K562 (cell line): ENCODE data around the gene UNC13A. TPM values are rescaled to one million over a fixed set of nuclear protein-coding genes. Genes with fewer than 3 reads are reported as not detected.

ENCODE experiments used
- ATF7 ChIP-seq: fragments of 450-650 bp; IDR thresholded peaks from 2 replicates; pipeline ENCODE4 v1.7.1; 2014; ENCODE audit warnings: mild to moderate bottlenecking, moderate library complexity
- CBX3 ChIP-seq, 2 experiments: IDR thresholded peaks; 1 replicate in 1 of 2; 2 replicates in 1 of 2; pipeline ENCODE4 v1.6.1; 2012; ENCODE audit warnings: inconsistent platforms in 2 of 2, low read length in 2 of 2, borderline replicate concordance in 1 of 2, control low read depth in 1 of 2
- KAT7 ChIP-seq: sonication (generic); formaldehyde crosslinking; IDR thresholded peaks from 2 replicates; pipeline ENCODE4 v1.8.0; 2022; ENCODE audit warnings: missing genetic modification reagents, mild to moderate bottlenecking, borderline replicate concordance
- KDM1A ChIP-seq, 2 experiments: fragments of 450-650 bp; IDR thresholded peaks; 2 replicates each; pipeline ENCODE4 v1.6.1; 2016; ENCODE audit warnings: mild to moderate bottlenecking in 2 of 2
- LEF1 ChIP-seq: fragments of 450-650 bp; IDR thresholded peaks from 2 replicates; pipeline ENCODE4 v1.6.1; 2016; ENCODE audit warnings: mild to moderate bottlenecking
- MTA3 ChIP-seq: fragments of 450-650 bp; formaldehyde crosslinking; IDR thresholded peaks from 2 replicates; pipeline ENCODE4 v1.6.1; 2017; ENCODE audit warnings: mild to moderate bottlenecking, borderline replicate concordance
- RBM25 ChIP-seq: fragments of 200-400 bp; formaldehyde crosslinking; IDR thresholded peaks from 2 replicates; pipeline ENCODE4 v1.6.1; 2018; ENCODE audit warnings: low read length, low read depth, moderate library complexity; ENCODE audit not compliant: severe bottlenecking
- SMAD1 ChIP-seq: fragments of 150-350 bp; IDR thresholded peaks from 2 replicates; pipeline ENCODE4 v1.6.1; 2014; ENCODE audit warnings: low read length, low read depth; ENCODE audit not compliant: partially characterized antibody
- SMARCB1 ChIP-seq: IDR thresholded peaks from 2 replicates; pipeline ENCODE4 v1.6.1; 2011; ENCODE audit warnings: improper control_type of control experiment, low read depth; ENCODE audit not compliant: insufficient read length
- SREBF2 ChIP-seq: sonication (generic); formaldehyde crosslinking; IDR thresholded peaks from 2 replicates; pipeline ENCODE4 v1.4.0; 2020; ENCODE audit warnings: mild to moderate bottlenecking, missing genetic modification reagents
- ZNF140 ChIP-seq: fragments of 250-450 bp; sonication (Bioruptor Pico); IDR thresholded peaks from 2 replicates; pipeline ENCODE4 v1.8.0; 2021; ENCODE audit warnings: moderate library complexity, mild to moderate bottlenecking, inconsistent platforms
- ZNF41 ChIP-seq: fragments of 250-450 bp; sonication (Bioruptor Pico); conservative IDR thresholded peaks from 2 replicates; pipeline ENCODE4 v1.4.0; 2020; ENCODE audit warnings: mild to moderate bottlenecking
- polyA plus RNA-seq, 8 experiments: library from polyadenylated mRNA; depleted of rRNA in 4 of 8; stranded (reverse) in 5 of 8; unstranded in 3 of 8; fragments of >200 nt; fragmentation: Nextera tagmentation in 2 of 8; fragmentation: Illumina TruSeq in 1 of 8; extraction: Ambion mirVana in 2 of 8; extraction: Trizol in 1 of 8; gene quantifications; 2 replicates each; pipeline versions ENCODE4 v1.2.1 to v1.2.3, GENCODE V29; 2011 to 2014; ENCODE audit warnings: inconsistent platforms in 1 of 8, missing spikeins in 1 of 8
- total RNA-seq, 7 experiments: library from RNA; depleted of rRNA in 6 of 7; stranded (reverse); fragments of >200 nt in 6 of 7; fragmentation: Illumina TruSeq in 2 of 7; extraction: Trizol in 2 of 7; gene quantifications; 2 replicates each; pipeline versions ENCODE4 v1.2.1 to v1.2.3, GENCODE V29; 2011 to 2021; ENCODE audit warnings: low replicate concordance in 1 of 7
- TF ChIP-seq, protein P1 (sequence below): sonication (generic); formaldehyde crosslinking; IDR thresholded peaks from 2 replicates; pipeline ENCODE4 v1.8.1; 2023; ENCODE audit warnings: mild to moderate bottlenecking, missing genetic modification reagents
- TF ChIP-seq, protein P2 (sequence below): fragments of 450-650 bp; IDR thresholded peaks from 2 replicates; pipeline ENCODE4 v1.6.1; 2017; ENCODE audit warnings: antibody characterized with exemption
- TF ChIP-seq, protein P3 (sequence below), 2 experiments: IDR thresholded peaks; 2 replicates each; pipeline ENCODE4 v1.6.1; 2011; ENCODE audit warnings: borderline replicate concordance in 1 of 2, control low read depth in 1 of 2, low read depth in 1 of 2, low read length in 1 of 2, mild to moderate bottlenecking in 1 of 2, mixed read lengths in 1 of 2, moderate library complexity in 1 of 2; ENCODE audit not compliant: insufficient read depth in 1 of 2, insufficient read length in 1 of 2, poor library complexity in 1 of 2, severe bottlenecking in 1 of 2; ENCODE audit errors: extremely low read depth in 1 of 2
- TF ChIP-seq, protein P4 (sequence below): fragments of 250-450 bp; sonication (Bioruptor Pico); IDR thresholded peaks from 2 replicates; pipeline ENCODE4 v1.5.0; 2022; ENCODE audit warnings: mild to moderate bottlenecking
- TF ChIP-seq, protein P5 (sequence below): fragments of 450-650 bp; formaldehyde crosslinking; IDR thresholded peaks from 2 replicates; pipeline ENCODE4 v1.4.0; 2020; ENCODE audit warnings: mild to moderate bottlenecking, mixed read lengths

Gene UNC13A
- total and polyA plus RNA-seq, 9 of the 15 experiments (the other 6 are each of a cell fraction or from before 2014, with no cell fraction given), result 0.03 to 1.0 (median 0.25) TPM

DNA sequence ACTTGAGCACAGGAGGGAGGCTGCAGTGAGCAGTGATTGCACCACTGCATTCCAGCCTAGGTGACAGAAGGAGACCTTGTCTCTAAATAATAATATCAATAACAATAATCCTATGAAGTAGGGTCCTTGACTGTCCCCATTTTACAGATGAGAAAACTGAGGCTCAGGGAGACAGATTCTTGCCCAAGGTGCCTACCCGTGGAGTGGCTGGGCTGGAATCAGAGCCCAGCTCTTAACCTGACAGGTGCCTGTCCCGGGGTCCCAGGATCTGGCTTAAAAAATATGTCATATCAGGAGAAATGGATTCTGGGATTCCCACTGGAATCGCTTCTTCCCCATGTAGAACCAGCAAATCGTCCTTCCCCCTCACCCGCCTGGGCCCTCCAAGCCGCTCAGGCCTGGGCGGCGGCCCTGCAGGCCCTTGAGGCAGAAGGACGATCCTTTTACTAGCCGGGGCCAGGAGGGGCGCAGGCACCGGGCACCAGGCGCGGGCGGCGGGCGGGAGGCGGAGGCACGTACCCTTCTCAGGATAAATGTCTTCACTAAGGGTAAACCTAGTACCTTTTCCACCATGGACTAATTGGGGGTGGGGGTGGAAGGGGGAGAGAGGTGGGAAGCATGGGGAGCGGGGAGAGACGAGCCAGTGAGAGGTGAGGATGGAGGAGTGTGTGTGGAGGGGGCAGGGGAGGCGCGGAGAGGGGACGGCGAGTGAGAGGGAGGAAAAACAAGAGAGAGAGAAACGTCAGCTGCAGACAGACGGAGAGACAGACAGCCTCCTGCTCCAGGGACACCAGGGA, 72.1 kb downstream of the UNC13A start (continued):
- TF ChIP-seq, protein P1, sequence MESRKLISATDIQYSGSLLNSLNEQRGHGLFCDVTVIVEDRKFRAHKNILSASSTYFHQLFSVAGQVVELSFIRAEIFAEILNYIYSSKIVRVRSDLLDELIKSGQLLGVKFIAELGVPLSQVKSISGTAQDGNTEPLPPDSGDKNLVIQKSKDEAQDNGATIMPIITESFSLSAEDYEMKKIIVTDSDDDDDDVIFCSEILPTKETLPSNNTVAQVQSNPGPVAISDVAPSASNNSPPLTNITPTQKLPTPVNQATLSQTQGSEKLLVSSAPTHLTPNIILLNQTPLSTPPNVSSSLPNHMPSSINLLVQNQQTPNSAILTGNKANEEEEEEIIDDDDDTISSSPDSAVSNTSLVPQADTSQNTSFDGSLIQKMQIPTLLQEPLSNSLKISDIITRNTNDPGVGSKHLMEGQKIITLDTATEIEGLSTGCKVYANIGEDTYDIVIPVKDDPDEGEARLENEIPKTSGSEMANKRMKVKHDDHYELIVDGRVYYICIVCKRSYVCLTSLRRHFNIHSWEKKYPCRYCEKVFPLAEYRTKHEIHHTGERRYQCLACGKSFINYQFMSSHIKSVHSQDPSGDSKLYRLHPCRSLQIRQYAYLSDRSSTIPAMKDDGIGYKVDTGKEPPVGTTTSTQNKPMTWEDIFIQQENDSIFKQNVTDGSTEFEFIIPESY (CRISPR knock-in tag), result peak; percentile 35; the same call in 1 of the 2 replicates
- TF ChIP-seq, protein P2, sequence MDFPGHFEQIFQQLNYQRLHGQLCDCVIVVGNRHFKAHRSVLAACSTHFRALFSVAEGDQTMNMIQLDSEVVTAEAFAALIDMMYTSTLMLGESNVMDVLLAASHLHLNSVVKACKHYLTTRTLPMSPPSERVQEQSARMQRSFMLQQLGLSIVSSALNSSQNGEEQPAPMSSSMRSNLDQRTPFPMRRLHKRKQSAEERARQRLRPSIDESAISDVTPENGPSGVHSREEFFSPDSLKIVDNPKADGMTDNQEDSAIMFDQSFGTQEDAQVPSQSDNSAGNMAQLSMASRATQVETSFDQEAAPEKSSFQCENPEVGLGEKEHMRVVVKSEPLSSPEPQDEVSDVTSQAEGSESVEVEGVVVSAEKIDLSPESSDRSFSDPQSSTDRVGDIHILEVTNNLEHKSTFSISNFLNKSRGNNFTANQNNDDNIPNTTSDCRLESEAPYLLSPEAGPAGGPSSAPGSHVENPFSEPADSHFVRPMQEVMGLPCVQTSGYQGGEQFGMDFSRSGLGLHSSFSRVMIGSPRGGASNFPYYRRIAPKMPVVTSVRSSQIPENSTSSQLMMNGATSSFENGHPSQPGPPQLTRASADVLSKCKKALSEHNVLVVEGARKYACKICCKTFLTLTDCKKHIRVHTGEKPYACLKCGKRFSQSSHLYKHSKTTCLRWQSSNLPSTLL, result no peak
- TF ChIP-seq KDM1A (IDR thresholded peaks at IDR 0.05) (peak; percentile 86 to 92), LEF1 (no peak), ZNF41 (no peak), ZNF140 (no peak), SMAD1 (no peak), RBM25 (peak; percentile 94), MTA3 (no peak), ATF7 (no peak), CBX3 (IDR thresholded peaks at IDR 0.05; ENCODE audit: borderline replicate concordance in 1 of 2, low read length in 2 of 2) (peak in 1 of 2 experiments; percentile 48; a peak in 1 of 3 replicates), KAT7 (CRISPR knock-in tag) (peak; percentile 45; the same call in 1 of the 2 replicates), SMARCB1 (no peak), SREBF2 (CRISPR knock-in tag) (no peak)
- TF ChIP-seq, protein P3, sequence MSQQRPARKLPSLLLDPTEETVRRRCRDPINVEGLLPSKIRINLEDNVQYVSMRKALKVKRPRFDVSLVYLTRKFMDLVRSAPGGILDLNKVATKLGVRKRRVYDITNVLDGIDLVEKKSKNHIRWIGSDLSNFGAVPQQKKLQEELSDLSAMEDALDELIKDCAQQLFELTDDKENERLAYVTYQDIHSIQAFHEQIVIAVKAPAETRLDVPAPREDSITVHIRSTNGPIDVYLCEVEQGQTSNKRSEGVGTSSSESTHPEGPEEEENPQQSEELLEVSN (IDR thresholded peaks at IDR 0.05; ENCODE audit: borderline replicate concordance in 1 of 2, extremely low read depth in 1 of 2, insufficient read depth in 1 of 2, insufficient read length in 1 of 2, low read depth in 1 of 2, low read length in 1 of 2, poor library complexity in 1 of 2, severe bottlenecking in 1 of 2), result peak in 1 of 2 experiments; percentile 3
- TF ChIP-seq, protein P4, sequence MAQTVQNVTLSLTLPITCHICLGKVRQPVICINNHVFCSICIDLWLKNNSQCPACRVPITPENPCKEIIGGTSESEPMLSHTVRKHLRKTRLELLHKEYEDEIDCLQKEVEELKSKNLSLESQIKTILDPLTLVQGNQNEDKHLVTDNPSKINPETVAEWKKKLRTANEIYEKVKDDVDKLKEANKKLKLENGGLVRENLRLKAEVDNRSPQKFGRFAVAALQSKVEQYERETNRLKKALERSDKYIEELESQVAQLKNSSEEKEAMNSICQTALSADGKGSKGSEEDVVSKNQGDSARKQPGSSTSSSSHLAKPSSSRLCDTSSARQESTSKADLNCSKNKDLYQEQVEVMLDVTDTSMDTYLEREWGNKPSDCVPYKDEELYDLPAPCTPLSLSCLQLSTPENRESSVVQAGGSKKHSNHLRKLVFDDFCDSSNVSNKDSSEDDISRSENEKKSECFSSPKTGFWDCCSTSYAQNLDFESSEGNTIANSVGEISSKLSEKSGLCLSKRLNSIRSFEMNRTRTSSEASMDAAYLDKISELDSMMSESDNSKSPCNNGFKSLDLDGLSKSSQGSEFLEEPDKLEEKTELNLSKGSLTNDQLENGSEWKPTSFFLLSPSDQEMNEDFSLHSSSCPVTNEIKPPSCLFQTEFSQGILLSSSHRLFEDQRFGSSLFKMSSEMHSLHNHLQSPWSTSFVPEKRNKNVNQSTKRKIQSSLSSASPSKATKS (CRISPR knock-in tag), result no peak
- TF ChIP-seq, protein P5, sequence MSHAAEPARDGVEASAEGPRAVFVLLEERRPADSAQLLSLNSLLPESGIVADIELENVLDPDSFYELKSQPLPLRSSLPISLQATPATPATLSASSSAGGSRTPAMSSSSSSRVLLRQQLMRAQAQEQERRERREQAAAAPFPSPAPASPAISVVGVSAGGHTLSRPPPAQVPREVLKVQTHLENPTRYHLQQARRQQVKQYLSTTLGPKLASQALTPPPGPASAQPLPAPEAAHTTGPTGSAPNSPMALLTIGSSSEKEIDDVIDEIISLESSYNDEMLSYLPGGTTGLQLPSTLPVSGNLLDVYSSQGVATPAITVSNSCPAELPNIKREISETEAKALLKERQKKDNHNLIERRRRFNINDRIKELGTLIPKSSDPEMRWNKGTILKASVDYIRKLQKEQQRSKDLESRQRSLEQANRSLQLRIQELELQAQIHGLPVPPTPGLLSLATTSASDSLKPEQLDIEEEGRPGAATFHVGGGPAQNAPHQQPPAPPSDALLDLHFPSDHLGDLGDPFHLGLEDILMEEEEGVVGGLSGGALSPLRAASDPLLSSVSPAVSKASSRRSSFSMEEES (CRISPR knock-in tag), result no peak
